Stimulated activated memory B cell treated with anti-CD40 and anti-IgM and Interleukin-4, amounts not matched to agents 10 μg/mL and 1 μg/mL and 100 μg/mL, for 72 hours (primary cell): ENCODE measurements around the gene AK9.

Experiments
- ATAC-seq: fragments of 150-1000 bp; cut with Tn5 transposase; 2 replicates; pipeline ENCODE4 v1.10.0; 2021
- H3K27ac Mint-ChIP-seq: one replicate; pipeline ENCODE4 v1.8.0; 2022; ENCODE audit warnings: mild to moderate bottlenecking, mixed read lengths
- H3K27me3 Mint-ChIP-seq: one replicate; pipeline ENCODE4 v1.8.0; 2022; ENCODE audit warnings: mixed read lengths
- H3K36me3 Mint-ChIP-seq: one replicate; pipeline ENCODE4 v1.8.0; 2022; ENCODE audit warnings: mixed read lengths
- H3K4me1 Mint-ChIP-seq: one replicate; pipeline ENCODE4 v1.8.0; 2022; ENCODE audit warnings: mixed read lengths
- H3K4me3 Mint-ChIP-seq: one replicate; pipeline ENCODE4 v1.8.0; 2022; ENCODE audit warnings: mild to moderate bottlenecking, moderate library complexity, mixed read lengths
- H3K9me3 Mint-ChIP-seq: one replicate; pipeline ENCODE4 v1.8.0; 2022; ENCODE audit warnings: mixed read lengths

Gene AK9

GRCh38 chr6:109672839-109673238, 18.2 kb downstream of the AK9 start:
- Mint-ChIP-seq H3K27ac (no peak overlapping the region), H3K36me3 (peaks cover 22% of the 10 kb centered on the region), H3K4me1 (no peaks in the 10 kb centered on the region), H3K4me3 (no peak overlapping the region), H3K9me3 (no peaks in the 10 kb centered on the region), H3K27me3 (no peaks in the 10 kb centered on the region)
- ATAC-seq: no peak

- H3K4me3 Mint-ChIP-seq: no peak overlapping the region
- no peak for ATAC-seq
- H3K9me3 Mint-ChIP-seq: no peaks in the 10 kb centered on the region
- H3K27ac Mint-ChIP-seq: no peak overlapping the region
- H3K4me1 Mint-ChIP-seq: no peaks in the 10 kb centered on the region
- H3K36me3 Mint-ChIP-seq: peaks cover 22% of the 10 kb centered on the region
- H3K27me3 Mint-ChIP-seq: no peaks in the 10 kb centered on the region
Measured at GRCh38 chr6:109672175-109672574, 18.8 kb downstream of the AK9 start.

- H3K9me3 Mint-ChIP-seq: no peaks in the 10 kb centered on the region
- no peak overlapping the region for H3K27ac Mint-ChIP-seq
- no peak for ATAC-seq
- no peak overlapping the region for H3K4me3 Mint-ChIP-seq
- H3K4me1 Mint-ChIP-seq: no peaks in the 10 kb centered on the region
- H3K27me3 Mint-ChIP-seq: no peaks in the 10 kb centered on the region
- H3K36me3 Mint-ChIP-seq: peaks cover 22% of the 10 kb centered on the region
Measured at GRCh38 chr6:109671733-109672132, 19.3 kb downstream of the AK9 start.

GRCh38 chr6:109669811-109670210, 21.2 kb downstream of the AK9 start:
- H3K9me3 Mint-ChIP-seq: no peaks in the 10 kb centered on the region
- H3K27me3 Mint-ChIP-seq: no peaks in the 10 kb centered on the region
- peaks cover 22% of the 10 kb centered on the region for H3K36me3 Mint-ChIP-seq
- no peak overlapping the region for H3K27ac Mint-ChIP-seq
- no peak for ATAC-seq
- no peak overlapping the region for H3K4me3 Mint-ChIP-seq
- H3K4me1 Mint-ChIP-seq: no peaks in the 10 kb centered on the region

- Mint-ChIP-seq H3K27ac (no peak overlapping the region), H3K4me3 (no peak overlapping the region), H3K4me1 (no peaks in the 10 kb centered on the region), H3K9me3 (no peaks in the 10 kb centered on the region), H3K27me3 (no peaks in the 10 kb centered on the region), H3K36me3 (peaks cover 15% of the 10 kb centered on the region)
- no peak for ATAC-seq
Measured at GRCh38 chr6:109662192-109662591, 28.8 kb downstream of the AK9 start.

GRCh38 chr6:109660526-109661320, 30.3 kb downstream of the AK9 start:
- ATAC-seq: no peak
- no peaks in the 10 kb centered on the region for H3K9me3 Mint-ChIP-seq
- H3K36me3 Mint-ChIP-seq: peaks cover 24% of the 10 kb centered on the region
- no peak overlapping the region for H3K27ac Mint-ChIP-seq
- no peak overlapping the region for H3K4me3 Mint-ChIP-seq
- no peaks in the 10 kb centered on the region for H3K4me1 Mint-ChIP-seq
- H3K27me3 Mint-ChIP-seq: no peaks in the 10 kb centered on the region

- Mint-ChIP-seq H3K27me3 (no peaks in the 10 kb centered on the region), H3K4me3 (no peak overlapping the region), H3K36me3 (peaks cover 26% of the 10 kb centered on the region), H3K27ac (no peak overlapping the region), H3K9me3 (no peaks in the 10 kb centered on the region), H3K4me1 (no peaks in the 10 kb centered on the region)
- ATAC-seq: no peak
Measured at GRCh38 chr6:109655761-109656262, 35.2 kb downstream of the AK9 start.

- no peak overlapping the region for H3K4me3 Mint-ChIP-seq
- H3K9me3 Mint-ChIP-seq: no peaks in the 10 kb centered on the region
- no peak overlapping the region for H3K27ac Mint-ChIP-seq
- no peaks in the 10 kb centered on the region for H3K4me1 Mint-ChIP-seq
- H3K36me3 Mint-ChIP-seq: peaks cover 25% of the 10 kb centered on the region
- no peak for ATAC-seq
- H3K27me3 Mint-ChIP-seq: no peaks in the 10 kb centered on the region
Measured at GRCh38 chr6:109653264-109653663, 37.7 kb downstream of the AK9 start.

- peaks cover 5% of the 10 kb centered on the region for H3K9me3 Mint-ChIP-seq
- no peak for ATAC-seq
- peaks cover 81% of the 10 kb centered on the region for H3K36me3 Mint-ChIP-seq
- H3K27ac Mint-ChIP-seq: no peak overlapping the region
- H3K4me3 Mint-ChIP-seq: no peak overlapping the region
- H3K4me1 Mint-ChIP-seq: no peaks in the 10 kb centered on the region
- H3K27me3 Mint-ChIP-seq: no peaks in the 10 kb centered on the region
Measured at GRCh38 chr6:109644131-109644530, 46.9 kb downstream of the AK9 start.

- H3K27ac Mint-ChIP-seq: no peak overlapping the region
- no peak for ATAC-seq
- peaks cover 31% of the 10 kb centered on the region for H3K36me3 Mint-ChIP-seq
- H3K4me3 Mint-ChIP-seq: no peak overlapping the region
- H3K4me1 Mint-ChIP-seq: no peaks in the 10 kb centered on the region
- no peaks in the 10 kb centered on the region for H3K9me3 Mint-ChIP-seq
- no peaks in the 10 kb centered on the region for H3K27me3 Mint-ChIP-seq
Measured at GRCh38 chr6:109632405-109632804, 58.6 kb downstream of the AK9 start.

GRCh38 chr6:109631403-109631802, 59.6 kb downstream of the AK9 start:
- no peaks in the 10 kb centered on the region for H3K4me1 Mint-ChIP-seq
- no peak overlapping the region for H3K4me3 Mint-ChIP-seq
- H3K27me3 Mint-ChIP-seq: no peaks in the 10 kb centered on the region

GRCh38 chr6:109628158-109629000, 62.6 kb downstream of the AK9 start:
- Mint-ChIP-seq H3K36me3 (peaks cover 27% of the 10 kb centered on the region), H3K9me3 (peaks cover 9% of the 10 kb centered on the region), H3K27ac (no peak overlapping the region), H3K27me3 (no peaks in the 10 kb centered on the region), H3K4me1 (no peaks in the 10 kb centered on the region), H3K4me3 (no peak overlapping the region)
- ATAC-seq: no peak

More at GRCh38 chr6:109631403-109631802, 59.6 kb downstream of the AK9 start:
- peaks cover 32% of the 10 kb centered on the region for H3K36me3 Mint-ChIP-seq
- no peak overlapping the region for H3K27ac Mint-ChIP-seq
- H3K9me3 Mint-ChIP-seq: no peaks in the 10 kb centered on the region
- ATAC-seq: no peak

- H3K4me1 Mint-ChIP-seq: no peaks in the 10 kb centered on the region
- no peak for ATAC-seq
- H3K27me3 Mint-ChIP-seq: no peaks in the 10 kb centered on the region
- no peak overlapping the region for H3K27ac Mint-ChIP-seq
- no peak overlapping the region for H3K4me3 Mint-ChIP-seq
- peaks cover 11% of the 10 kb centered on the region for H3K36me3 Mint-ChIP-seq
- H3K9me3 Mint-ChIP-seq: peaks cover 9% of the 10 kb centered on the region
Measured at GRCh38 chr6:109626311-109626710, 64.7 kb downstream of the AK9 start.

- H3K27me3 Mint-ChIP-seq: no peaks in the 10 kb centered on the region
- H3K36me3 Mint-ChIP-seq: peaks cover 8% of the 10 kb centered on the region
- no peak for ATAC-seq
- H3K9me3 Mint-ChIP-seq: peaks cover 9% of the 10 kb centered on the region
- H3K4me3 Mint-ChIP-seq: no peak overlapping the region
- no peaks in the 10 kb centered on the region for H3K4me1 Mint-ChIP-seq
- H3K27ac Mint-ChIP-seq: no peak overlapping the region
Measured at GRCh38 chr6:109625199-109625598, 65.8 kb downstream of the AK9 start.

- Mint-ChIP-seq H3K27me3 (no peaks in the 10 kb centered on the region), H3K4me1 (no peaks in the 10 kb centered on the region), H3K4me3 (no peak overlapping the region), H3K27ac (no peak overlapping the region), H3K9me3 (peaks cover 9% of the 10 kb centered on the region), H3K36me3 (peaks cover 8% of the 10 kb centered on the region)
- ATAC-seq: no peak
Measured at GRCh38 chr6:109623288-109623687, 67.7 kb downstream of the AK9 start.
